Measurements from ENCODE around the gene TTC1.
A peak's percentile ranks its signal among the peaks of the same experiment; 100 is the strongest.
"Not testable (repeated sequence)": the region's sequence is repeated elsewhere in the genome, so short reads cannot be mapped to it uniquely, and the experiment has no call there.

The TTC1 gene

DNA sequence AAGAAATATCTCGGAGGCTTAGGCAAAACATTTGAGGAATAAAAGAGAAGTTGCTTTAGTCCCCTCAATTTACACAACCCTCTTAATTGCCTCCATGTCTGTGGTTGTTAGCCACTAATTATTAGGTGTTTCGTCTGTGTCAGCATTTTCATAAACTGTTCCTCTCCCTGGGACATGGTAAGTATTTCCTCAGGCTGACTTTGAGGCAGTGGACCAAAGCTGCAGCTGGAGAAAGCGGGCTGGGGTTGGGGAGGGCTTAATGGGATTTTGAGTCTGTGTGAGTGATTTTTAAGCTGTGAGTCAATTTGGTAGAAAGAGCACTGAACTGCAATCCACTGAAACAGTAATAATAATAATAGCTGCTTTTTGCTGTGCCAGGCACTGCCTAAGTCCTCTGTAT, 13.0 kb upstream of the TTC1 start:
- DNase-seq (ENCODE audit: low spot score) = no peak

DNA sequence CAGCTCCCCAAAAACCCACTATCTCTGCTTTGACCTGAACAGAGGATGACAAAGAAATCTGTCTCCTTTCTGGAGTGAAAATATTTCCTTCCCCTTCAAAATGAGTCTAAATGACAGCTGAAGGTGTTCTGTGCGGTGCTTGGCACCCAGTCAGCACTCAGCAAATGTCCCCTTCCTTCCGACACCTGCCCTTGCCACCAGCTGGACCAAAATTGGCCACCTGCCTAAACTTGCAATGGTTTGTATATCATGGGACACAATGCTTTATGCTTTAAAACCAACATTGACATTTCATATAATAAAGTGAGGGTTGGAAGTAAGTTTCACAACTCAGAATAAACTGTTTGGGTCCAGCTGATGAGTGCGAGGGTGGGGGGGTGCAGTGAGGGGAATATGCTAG, 7.5 kb upstream of the TTC1 start:
- no peak for DNase-seq (ENCODE audit: low spot score)

DNA sequence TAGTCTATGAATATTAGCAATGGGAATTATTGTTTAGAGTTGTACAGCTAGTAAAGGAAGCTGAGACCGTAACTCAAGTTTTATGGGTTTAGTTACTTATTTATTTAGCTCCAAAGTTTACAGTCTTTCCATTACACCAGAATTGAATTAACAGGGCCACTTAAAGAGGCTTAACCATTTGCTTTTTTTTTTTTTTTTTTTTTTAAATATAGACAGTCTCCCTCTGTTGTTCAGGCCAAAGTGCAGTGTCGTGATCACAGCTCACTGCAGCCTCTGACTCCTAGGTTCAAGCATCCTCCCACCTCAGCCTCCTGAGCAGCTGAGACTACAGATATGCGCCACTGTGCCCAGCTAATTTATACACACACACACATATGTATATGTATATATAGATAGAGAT, 1.4 kb upstream of the TTC1 start:
- DNase-seq (ENCODE audit: low spot score) = no peak

DNA sequence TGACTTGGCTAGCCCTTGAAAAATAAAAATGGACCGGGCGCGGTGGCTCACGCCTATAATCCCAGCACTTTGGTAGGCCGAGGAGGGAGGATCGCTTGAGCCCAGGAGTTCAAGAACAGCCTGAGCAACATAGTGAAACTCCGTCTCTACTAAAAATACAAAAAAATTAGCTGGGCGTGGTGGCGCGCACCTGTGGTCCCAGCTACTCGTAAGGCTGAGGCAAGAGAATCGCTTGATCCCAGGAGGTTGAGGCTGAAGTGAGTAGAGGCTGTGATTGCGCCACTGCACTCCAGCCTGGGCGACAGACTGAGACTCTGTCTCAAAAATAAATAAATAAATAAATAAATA, 436 bp upstream of the TTC1 start:
- not testable (repeated sequence) for DNase-seq (ENCODE audit: low spot score)

DNA sequence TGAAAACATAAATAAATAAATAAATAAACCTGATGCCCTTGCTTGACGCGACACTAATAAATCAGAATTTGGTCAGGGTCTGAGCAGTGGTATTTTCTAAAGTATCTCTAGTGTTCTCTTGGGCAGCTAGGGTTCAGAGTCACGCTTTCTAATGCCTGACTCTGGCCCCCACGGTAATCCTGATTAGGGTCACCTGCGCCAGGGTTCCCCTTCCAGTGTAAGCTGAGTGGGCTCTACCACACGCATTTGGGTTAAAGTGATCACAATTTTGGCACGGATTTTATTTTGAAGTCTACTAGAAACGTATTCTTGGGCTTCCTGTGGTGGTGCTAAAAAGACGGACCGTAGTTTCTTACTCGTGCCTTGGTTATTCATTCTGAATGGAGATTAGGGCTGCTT, 651 bp downstream of the TTC1 start:
- DNase-seq (ENCODE audit: low spot score) = no peak

DNA sequence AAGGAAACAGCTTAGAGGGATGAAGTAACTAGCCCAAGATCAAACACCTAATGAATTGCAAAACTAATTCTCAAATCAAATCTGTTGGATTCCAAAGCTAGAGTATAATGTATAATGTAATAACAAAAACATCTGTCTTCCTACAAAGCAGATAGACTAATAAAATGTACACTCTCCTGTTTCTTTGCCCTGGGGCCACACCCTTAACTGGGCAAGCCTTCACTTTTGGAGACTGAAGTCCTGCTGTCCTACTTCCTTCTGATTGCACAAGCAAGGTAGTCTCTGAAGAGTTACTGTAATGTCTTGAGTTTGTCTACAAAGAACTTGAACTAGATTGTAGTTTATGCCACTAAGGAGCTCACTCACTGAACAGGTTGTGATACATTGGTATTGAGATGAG, 2.5 kb downstream of the TTC1 start:
- no peak for DNase-seq (ENCODE audit: low spot score)

DNA sequence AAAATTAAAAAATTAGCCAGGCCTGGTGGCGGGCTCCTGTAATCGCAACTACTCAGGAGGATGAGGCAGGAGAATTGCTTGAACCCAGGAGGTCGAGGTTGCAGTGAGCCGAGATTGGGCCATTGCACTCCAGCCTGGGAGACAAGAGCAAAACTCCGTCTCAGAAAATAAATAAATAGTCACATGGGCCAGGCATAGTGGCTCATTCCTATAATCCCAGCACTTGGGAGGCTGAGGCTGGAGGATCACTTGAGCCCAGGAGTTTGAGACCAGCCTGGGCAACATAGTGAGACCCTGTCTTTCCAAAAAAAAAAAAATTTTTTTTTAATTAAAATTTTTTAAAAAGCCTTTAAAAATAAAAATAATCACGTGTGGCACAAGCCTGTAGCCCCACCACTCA, 5.3 kb downstream of the TTC1 start:
- not testable (repeated sequence) for DNase-seq (ENCODE audit: low spot score)

DNA sequence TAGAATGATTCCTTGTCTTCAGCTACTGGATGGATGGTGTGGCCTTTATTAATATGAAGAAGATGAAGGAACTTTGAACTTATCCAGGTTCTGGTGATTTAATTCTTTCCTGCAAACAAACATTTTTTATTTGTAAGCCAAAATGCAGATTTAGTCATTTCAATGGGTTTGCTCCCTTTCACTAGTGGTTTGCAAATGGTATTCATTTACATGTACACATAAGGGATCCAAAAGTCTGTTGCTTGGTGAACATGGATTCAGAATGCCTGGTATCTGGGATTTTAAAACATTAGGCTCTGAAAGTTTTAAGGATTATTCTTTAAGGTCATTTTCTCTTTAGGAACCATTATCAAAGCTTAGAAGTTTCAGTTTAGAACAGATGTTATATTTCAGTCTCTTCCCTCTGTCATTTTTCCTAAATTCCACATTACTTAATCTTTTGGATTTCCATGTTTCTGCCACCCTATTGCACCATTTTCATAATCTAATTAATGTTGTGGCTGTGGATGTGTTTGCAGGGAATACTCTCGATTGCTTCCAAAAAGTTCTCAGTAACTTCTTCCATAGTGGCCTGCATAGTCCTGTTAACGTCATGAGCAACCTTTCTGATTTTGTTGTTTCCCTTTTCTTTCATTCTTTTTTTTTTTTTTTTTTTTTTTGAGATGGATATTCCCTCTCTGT, 10.1 kb downstream of the TTC1 start:
- no peak for DNase-seq (ENCODE audit: low spot score)

DNA sequence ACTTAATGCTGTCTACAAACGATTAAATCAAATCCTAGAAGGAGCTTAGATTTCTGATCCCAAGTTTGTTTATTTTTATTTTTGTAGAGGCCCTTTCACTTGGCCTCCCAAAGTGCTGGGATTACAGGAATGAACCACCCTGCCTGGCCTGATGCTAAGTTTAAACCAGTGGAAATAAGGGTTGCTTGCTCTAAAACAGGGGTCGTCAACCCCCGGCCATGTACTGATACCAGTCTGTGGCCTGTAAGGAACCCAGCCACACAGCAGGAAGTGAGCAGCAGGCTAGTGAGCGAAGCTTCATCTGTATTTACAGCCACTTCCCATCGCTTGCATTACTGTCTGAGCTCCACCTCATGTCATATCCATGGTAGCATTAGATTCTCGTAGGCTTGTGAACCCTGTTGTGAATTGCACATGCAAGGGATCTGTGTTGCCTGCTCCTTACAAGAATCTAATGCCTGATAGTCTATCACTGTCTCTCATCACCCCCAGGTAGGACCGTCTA, 11.4 kb downstream of the TTC1 start:
- DNase-seq (ENCODE audit: low spot score) = no peak

DNA sequence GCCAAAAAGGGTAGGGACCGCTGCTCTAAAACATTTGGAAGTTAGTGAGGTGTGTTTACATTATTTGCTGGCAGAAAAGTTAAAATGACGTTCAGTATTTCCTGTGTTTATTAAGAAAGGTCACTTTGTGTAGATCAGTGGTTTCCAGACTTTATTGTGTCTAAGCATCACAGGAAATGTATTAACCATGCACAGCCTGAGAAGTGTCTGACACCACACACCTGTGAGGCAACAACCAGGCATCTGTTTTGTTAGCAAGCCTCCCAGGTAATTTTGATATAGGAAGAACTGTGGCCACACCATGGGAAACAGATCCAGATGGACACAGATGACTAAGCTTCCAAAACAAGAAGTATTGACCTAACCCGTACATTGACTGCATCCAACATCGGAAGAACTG, 12.0 kb downstream of the TTC1 start:
- DNase-seq (ENCODE audit: low spot score) = no peak

DNA sequence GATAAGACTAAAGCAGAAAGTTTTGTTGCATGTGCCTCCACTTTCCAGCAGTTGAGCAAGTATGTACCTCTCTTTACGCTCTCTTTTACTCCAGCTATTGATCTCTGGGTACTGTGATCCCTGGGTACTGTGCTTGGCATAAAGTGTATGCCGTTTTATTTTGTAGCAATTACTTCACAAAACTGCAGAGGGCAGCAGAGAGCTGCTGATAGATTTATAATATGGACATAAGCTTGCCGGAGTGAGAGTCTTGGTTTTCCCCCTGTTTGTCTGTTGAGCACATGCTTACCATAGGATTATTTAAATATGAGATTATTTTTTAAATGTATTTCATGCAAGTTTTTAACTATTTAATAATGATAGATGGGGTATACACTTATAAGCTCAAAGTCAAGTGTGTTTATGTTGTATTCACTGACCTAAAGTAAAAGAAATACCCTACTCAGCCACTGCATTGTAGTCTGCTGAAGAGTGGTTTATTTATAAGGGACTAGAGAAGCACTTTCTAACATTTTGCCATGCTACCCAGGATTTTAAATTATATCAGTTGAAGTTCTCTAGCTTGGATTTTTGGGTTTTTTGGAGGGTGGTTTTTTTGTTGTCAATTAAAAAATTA, 13.0 kb downstream of the TTC1 start:
- peak; percentile 52 for DNase-seq (ENCODE audit: low spot score)

DNA sequence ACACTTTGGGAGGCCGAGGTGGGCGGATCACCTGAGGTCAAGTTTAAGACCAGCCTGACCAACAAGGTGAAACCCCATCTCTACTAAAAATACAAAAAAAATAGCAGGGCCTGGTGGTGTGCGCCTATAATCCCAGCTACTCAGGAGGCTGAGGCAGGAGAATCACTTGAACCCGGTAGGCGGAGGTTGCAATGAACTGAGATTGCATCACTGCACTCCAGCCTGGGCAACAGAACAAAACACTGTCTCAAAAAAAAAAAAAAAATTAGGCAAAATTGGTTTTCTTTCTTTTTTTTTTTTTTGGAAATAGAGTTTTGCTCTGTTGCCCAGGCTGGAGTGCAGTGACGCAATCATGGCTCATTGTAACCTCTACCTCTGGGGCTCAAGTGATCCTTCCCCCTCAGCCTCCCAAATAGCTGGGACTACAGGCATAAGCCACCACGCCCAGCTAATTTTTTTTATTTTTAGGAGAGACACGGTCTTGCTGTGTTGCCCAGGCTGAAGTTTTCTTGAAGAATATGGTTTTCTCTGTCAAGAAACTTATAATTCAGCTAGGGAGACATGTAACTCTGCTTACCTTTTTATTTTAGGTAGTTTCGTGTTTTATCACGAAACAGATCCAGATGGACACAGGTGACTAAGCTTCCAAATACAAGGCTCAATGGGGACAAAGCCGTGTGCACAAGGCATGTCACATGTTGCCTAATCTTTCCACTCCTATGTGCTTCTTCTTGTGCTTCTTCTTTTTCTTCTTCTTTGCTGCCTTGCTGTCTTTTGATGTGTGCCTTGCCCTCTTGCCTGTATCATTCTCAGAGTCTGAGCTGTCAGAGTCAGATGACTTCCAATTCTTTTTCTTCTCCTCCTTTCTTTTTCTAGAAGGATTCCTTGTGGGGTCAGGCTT, 14.3 kb downstream of the TTC1 start:
- DNase-seq (ENCODE audit: low spot score) = no peak

DNA sequence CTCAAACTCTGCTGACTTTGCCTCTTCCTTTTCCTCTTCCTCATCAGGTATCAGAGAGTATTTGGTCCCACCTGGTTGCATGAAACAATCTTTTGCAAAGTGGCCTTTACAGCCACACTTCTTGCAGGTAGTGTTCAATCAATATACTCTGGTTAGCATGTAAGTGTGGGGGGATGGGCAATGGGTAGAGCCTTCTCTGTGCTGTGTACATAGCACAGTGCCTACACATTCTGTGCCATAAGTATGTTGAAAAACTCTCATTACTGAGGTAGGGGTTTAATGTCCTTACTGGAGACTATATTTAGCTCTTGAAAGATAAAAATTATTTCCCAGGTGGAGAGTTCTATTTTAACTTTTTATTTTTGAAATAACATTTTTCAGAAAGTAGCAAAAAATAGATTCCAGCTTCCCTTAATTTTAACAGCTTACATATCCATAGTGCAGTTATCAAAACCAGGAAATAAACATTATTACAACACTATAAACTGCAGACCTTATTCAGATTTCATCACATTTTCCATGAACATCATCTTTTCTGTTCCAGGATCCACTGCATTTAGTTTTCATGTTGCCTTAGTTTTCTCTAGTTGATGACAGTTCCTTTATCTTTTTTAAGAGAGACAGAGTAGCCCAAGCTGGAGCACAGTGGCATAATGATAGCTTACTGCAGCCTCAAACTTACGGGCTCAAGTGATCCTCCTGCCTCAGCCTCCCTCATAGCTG, 15.1 kb downstream of the TTC1 start:
- DNase-seq (ENCODE audit: low spot score) = no peak

DNA sequence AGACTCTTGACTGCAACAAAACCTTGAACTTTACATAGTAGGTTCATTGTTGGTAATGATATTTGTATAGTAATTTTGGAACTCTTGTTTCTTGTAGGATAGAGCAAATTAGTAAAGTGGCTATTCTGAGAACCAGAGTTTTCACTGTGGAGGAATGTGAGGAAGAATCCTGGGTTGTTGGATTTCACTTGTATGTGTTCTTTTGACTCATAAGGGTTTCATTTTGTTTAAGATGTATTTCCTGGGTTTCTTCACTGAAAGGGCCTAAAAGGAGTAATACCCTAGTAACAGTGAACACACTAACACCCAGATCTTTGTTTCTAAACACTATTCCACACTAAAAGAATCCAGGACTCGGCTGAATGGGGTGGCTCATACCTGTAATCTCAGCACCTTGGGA, 20.1 kb downstream of the TTC1 start:
- no peak for DNase-seq (ENCODE audit: low spot score)

DNA sequence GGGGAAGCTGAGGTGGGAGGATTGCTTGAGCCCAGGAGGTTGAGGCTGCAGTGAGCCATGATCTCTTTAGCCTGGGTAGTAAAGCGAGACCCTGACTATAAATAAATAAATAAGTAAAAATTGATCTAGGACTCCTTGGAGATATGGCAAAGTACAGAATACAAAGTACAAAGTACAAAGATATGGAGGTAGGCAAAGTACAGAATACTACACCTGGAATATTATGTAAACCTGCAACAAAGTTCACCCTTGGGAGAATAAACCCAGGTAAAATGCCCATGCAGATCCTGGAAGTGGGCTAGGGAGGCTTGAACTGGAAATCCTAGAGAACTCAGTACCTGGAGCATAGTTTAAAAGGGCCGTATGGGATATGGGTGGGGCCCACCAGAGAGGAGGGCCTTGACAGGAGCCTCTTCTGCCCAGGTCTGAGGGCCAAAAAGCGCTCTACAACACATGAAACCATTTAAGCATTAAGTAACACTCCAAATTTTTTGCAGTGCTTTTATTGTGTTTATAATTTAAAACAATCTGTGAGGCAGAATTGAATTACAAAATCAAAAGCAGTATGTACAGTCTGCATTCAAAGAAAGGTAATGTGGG, 20.7 kb downstream of the TTC1 start:
- DNase-seq (ENCODE audit: low spot score) = no peak

DNA sequence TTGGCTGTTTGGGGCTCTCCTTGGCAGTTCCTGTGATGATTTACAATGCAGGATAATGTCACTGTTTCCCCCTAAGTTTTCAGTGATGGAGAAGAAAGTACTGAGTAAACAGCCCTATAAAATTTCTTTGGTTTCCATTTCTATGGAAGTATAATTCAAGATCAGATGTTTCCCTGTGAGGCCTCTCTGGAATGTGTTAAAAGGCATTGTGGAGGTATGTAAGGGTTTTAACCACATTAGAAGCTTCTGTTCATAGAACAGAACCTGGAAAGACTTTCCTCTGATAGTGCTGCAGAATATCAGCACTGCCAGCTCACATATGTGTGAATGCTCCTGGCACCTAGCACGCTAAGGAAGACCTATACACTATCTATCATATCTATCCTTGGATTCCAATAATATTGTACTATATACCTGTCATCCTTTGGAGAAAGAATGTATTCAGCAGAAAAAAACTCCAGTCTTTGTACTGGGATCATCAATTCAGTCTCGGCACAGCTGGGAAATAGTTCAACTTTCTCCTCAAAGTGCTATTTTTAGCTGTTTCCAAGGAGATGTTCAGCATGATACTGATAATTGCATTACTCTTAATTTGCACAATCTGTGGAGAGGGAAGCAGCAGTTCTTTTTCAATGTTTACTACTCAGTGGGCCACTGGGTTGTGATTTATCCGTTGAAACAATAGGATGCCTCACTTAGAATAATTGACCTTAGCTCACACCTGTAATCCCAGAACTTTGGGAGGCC, 21.9 kb downstream of the TTC1 start:
- no peak for DNase-seq (ENCODE audit: low spot score)

DNA sequence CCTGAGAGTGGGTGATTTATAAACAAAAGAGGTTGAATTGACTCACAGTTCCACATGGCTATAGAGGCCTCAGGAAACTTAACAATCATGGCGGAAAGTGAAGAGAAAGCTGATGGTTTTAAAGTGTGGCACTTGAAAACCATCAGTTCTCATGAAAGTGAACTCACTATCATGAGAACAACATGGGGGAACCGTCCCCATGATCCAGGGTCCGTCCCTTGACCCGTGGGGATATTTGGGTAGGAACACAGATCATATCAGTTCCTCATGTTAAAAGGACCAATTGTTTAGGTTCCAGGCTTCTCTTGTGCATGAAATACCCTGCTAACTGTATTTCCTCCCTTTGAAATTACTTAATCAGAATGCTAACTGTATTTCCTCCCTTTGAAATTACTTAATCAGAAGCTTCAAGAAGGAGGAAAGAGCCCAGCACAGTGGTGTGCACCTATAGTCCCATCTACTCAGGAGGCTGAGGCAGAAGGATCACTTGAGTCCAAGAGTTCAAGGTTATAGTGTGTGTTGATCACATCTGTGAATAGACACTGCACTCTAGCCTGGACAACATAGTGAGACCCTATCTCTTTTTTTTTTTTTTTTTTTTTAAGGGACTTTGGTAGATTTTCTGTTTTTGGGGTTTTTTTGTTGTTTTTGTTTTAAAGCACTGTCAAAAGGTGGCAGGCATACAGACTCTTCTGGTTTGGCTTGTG, 24.8 kb downstream of the TTC1 start:
- DNase-seq (ENCODE audit: low spot score) = no peak

DNA sequence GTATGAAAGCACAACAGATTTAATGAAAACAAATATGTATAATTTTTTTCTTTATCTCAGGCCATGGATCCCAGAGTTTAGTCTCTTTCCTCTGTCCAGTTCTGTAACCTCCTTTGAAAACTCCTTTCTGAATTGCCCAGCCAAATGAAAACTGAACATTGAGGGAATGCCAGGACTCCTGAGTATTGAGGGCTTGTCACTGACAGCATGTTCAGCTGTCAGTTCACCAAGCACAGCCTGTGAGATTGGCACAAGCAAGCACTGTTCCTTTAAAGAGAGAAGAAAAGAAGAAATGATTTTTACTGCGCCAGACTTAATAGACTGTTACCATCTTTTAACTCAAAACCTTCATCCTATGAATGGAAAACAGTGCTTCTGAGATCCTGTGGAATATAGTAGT, 27.3 kb downstream of the TTC1 start:
- DNase-seq (ENCODE audit: low spot score) = no peak

DNA sequence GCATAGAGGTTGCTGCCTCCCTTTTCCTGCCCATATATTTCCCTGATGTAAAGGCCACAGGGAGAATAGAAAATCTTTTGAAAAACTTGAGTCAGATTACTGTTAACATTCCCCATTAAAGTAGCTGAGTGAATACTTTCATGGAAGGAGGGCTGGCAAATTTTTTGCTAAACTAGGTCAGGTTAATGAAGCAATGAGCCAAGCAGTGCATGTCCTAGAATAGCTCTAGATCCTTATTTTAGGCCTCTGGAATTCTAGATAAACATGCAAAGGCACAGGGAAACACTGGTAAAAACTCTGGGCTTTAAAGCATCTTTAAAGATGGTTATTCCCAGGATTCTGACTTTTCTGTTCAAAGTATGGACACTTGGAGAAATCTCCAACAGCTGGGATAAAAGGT, 27.9 kb downstream of the TTC1 start:
- no peak for DNase-seq (ENCODE audit: low spot score)

DNA sequence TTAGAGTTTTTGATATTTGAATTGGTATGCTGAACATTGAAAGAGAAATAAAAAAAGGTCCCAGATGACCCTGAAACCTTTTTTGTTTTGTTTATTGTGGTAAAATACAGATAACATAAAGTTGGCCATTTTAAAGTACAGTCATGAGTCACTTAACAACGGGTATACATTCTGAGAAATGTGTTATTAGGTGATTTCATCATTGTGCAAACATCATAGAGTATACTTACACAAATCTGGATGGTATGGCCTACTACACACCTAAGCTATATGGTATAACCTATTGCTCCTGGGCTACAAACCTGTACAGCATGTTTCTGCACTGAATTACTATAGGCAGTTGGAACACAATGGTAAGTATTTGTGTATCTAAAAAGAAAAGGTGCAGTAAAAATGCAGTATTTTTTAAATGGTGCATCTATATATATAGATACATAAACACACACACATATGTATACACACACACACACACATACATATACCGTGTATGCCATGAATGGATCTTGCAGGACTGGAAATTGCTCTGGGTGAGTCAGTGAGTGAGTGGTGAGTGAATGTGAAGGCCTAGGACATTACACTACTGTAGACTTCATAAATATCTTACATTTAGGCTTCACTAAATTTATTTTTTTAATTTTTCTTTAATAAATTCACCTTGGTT, 31.0 kb downstream of the TTC1 start:
- no peak for DNase-seq (ENCODE audit: low spot score)

All from ecto neural progenitor cell (in vitro differentiated cells).